ENCODE results near the gene VPS45. TPM values are rescaled to one million over a fixed set of nuclear protein-coding genes. Genes with fewer than 3 reads are reported as not detected.

Gene VPS45
- total RNA-seq, 2 donors from 2014 or later: 34.9 to 38.8 TPM

DNA sequence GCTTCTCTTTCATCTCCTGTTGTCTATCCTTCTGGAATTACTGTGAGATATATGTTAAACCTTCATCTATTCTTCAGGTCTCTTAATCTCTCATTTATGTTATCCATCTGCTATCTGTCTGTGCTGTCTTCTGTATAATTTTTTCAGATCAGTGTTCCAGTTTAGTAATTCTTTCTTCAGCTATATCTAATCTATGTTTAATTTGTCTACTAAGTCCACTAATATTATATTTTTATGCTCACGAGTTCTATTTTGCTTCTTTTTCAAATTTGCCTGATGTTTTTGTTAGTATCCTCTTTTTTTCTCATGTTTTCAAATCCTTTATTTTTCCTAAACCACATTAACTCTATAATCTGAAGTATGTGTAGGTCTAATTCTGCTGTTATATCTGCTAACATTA is 47.5 kb downstream of the VPS45 start:
- peaks cover 0 to 11% of the 10 kb centered on the region in 2 donors for H3K9me3 ChIP-seq
- DNase-seq (ENCODE audit: low spot score): no peak
- H3K4me3 ChIP-seq: no peak overlapping the region
- TF ChIP-seq, protein P1, sequence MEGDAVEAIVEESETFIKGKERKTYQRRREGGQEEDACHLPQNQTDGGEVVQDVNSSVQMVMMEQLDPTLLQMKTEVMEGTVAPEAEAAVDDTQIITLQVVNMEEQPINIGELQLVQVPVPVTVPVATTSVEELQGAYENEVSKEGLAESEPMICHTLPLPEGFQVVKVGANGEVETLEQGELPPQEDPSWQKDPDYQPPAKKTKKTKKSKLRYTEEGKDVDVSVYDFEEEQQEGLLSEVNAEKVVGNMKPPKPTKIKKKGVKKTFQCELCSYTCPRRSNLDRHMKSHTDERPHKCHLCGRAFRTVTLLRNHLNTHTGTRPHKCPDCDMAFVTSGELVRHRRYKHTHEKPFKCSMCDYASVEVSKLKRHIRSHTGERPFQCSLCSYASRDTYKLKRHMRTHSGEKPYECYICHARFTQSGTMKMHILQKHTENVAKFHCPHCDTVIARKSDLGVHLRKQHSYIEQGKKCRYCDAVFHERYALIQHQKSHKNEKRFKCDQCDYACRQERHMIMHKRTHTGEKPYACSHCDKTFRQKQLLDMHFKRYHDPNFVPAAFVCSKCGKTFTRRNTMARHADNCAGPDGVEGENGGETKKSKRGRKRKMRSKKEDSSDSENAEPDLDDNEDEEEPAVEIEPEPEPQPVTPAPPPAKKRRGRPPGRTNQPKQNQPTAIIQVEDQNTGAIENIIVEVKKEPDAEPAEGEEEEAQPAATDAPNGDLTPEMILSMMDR (IDR thresholded peaks at IDR 0.05): no peak
- no peaks in the 10 kb centered on the region for H3K27me3 ChIP-seq
- no peaks in the 10 kb centered on the region for H3K4me1 ChIP-seq
- peaks cover 10% of the 10 kb centered on the region for H3K36me3 ChIP-seq
- H3K27ac ChIP-seq: no peak overlapping the region

GRCh38 chr1:150118716-150119115 is 51.1 kb downstream of the VPS45 start:
- Histone ChIP-seq H3K9me3 (peaks cover 0 to 11% of the 10 kb centered on the region in 2 donors), H3K4me3 (no peak overlapping the region), H3K4me1 (no peaks in the 10 kb centered on the region), H3K27me3 (no peaks in the 10 kb centered on the region), H3K27ac (no peak overlapping the region), H3K36me3 (peaks cover 10% of the 10 kb centered on the region)
- no peak for DNase-seq (ENCODE audit: low spot score)
- TF ChIP-seq, protein P1 (IDR thresholded peaks at IDR 0.05): no peak

DNA sequence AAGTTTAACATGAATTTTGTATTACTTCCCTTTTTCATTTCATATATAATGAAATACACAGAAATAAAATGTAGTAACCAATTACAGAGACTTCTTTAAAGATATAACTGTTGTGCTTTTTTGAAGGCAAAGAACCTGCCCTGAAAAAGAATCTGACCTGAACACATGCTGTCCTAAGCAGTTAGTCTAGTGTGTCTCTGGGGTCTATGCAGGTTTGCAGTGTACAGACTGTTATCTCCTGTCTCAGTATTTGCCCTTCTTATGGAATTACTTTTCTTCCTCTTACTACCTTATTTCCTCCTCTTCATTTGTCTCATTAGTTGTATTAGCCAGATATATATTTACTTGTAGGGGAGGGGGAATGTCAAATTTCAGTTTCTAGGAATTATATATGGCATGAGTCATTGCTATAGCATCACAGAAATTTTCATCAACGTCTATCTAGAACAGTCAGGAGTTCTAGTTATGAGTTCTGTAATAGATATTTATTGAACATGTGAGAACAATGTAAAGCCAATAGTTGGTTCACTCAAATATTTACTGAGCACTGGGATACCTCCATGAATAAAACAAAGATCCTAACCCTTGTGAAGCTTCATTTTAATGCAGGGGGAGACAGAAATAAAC is 53.8 kb downstream of the VPS45 start:
- H3K27me3 ChIP-seq: no peaks in the 10 kb centered on the region
- no peak overlapping the region for H3K27ac ChIP-seq
- TF ChIP-seq, protein P1 (IDR thresholded peaks at IDR 0.05): no peak
- no peak for DNase-seq (ENCODE audit: low spot score)
- H3K4me3 ChIP-seq: no peak overlapping the region
- H3K9me3 ChIP-seq: no peaks in the 10 kb centered on the region
- no peaks in the 10 kb centered on the region for H3K36me3 ChIP-seq
- no peaks in the 10 kb centered on the region for H3K4me1 ChIP-seq

DNA sequence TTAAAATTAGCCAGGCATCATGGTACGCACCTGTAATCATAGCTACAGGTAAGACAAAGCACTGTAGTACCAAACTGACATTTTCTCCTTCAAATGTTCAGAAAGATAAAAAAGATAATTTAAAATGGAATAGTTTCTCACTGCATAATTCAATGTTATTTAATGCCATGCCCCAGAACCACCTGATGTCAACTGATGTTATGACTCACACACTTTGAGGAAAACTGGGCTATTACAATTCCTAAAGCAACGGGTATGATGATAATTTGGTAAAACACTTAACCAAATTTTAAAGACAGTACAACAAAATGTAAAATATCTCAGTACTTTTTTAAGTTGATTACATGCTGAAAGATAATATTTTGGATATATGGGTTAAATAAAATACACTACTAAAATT is 59.2 kb downstream of the VPS45 start:
- Histone ChIP-seq H3K27ac (no peak overlapping the region), H3K9me3 (no peaks in the 10 kb centered on the region), H3K27me3 (no peaks in the 10 kb centered on the region), H3K36me3 (no peaks in the 10 kb centered on the region), H3K4me1 (no peaks in the 10 kb centered on the region), H3K4me3 (no peak overlapping the region)
- DNase-seq (ENCODE audit: low spot score): no peak
- TF ChIP-seq, protein P1 (IDR thresholded peaks at IDR 0.05): no peak

DNA sequence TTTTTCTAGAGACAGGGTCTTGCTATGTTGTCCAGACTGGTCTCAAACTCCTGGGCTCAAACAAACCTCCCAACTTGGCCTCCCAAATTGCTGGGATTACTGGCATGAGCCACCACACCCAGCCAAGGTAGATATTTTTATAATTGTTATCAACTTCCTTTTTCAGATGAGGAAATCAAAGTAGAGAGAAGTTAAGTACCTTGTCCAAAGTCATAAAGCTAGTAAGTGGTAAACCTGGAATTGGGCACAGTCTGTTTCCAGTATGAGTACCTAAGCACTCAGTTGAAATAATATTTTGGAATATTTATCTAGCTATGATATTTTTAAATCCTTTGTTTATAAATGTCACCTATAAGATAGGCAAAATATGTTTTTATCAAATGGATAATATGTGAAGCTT is 59.9 kb downstream of the VPS45 start:
- H3K27me3 ChIP-seq: no peaks in the 10 kb centered on the region
- H3K4me3 ChIP-seq: no peak overlapping the region
- no peaks in the 10 kb centered on the region for H3K36me3 ChIP-seq
- TF ChIP-seq, protein P1 (IDR thresholded peaks at IDR 0.05): no peak
- no peak for DNase-seq (ENCODE audit: low spot score)
- no peak overlapping the region for H3K27ac ChIP-seq
- no peaks in the 10 kb centered on the region for H3K9me3 ChIP-seq
- H3K4me1 ChIP-seq: no peaks in the 10 kb centered on the region

DNA sequence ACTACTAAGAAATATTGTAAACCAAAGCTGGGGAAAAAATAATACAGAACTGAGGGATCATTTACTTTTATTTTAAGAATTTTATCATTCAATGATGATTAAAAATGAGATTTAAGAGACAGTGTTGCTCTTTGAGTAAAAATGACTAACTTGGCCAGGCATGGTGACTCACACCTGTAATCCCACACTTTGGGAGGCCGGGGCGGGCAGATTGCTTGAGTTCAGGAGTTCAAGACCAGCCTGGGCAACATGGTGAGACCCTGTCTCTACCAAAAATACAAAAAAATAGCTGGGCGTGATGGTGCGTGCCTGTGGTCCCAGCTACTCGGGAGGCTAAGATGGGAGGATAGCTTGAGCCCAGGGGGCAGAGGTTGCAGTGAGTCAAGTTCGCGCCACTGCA is 60.3 kb downstream of the VPS45 start:
- no peak overlapping the region for H3K27ac ChIP-seq
- no peak for DNase-seq (ENCODE audit: low spot score)
- TF ChIP-seq, protein P1 (IDR thresholded peaks at IDR 0.05): no peak

More for the DNA sequence above, 60.3 kb downstream of the VPS45 start:
- H3K9me3 ChIP-seq: no peaks in the 10 kb centered on the region
- no peaks in the 10 kb centered on the region for H3K4me1 ChIP-seq
- no peak overlapping the region for H3K4me3 ChIP-seq
- no peaks in the 10 kb centered on the region for H3K36me3 ChIP-seq
- no peaks in the 10 kb centered on the region for H3K27me3 ChIP-seq

All from right atrium auricular region (tissue), 2 donors.